Thyroid gland (tissue), 4 donors: Measurements from ENCODE around the gene ACACA. TPM values are rescaled to one million over a fixed set of nuclear protein-coding genes. Genes with fewer than 3 reads are reported as not detected.

ENCODE experiments used
- DNase-seq, 2 donors: peaks; one replicate each; pipeline ENCODE4 v3.0.0-alpha.2; 2019
- H3K27ac ChIP-seq, 3 donors: fragments of 200-600 bp; sonication (generic); 1 replicate in 2 of 3; 2 replicates in 1 of 3; pipeline ENCODE4 v1.5.1; 2016 to 2019; ENCODE audit warnings: mild to moderate bottlenecking in 1 of 3, moderate library complexity in 1 of 3
- H3K27me3 ChIP-seq: fragments of 200-600 bp; sonication (generic); one replicate; pipeline ENCODE4 v1.5.1; 2019
- H3K36me3 ChIP-seq, 2 donors: fragments of 200-600 bp; sonication (generic); one replicate each; pipeline ENCODE4 v1.5.1; 2016 to 2019
- H3K4me1 ChIP-seq, 2 donors: fragments of 200-600 bp; sonication (generic); one replicate each; pipeline ENCODE4 v1.5.1; 2017 to 2019
- H3K4me3 ChIP-seq, 3 donors: fragments of 200-600 bp; sonication (generic); replicated peaks in 1 of 3; 1 replicate in 2 of 3; 2 replicates in 1 of 3; pipeline ENCODE4 v1.5.1; 2016; ENCODE audit warnings: mild to moderate bottlenecking in 1 of 3
- H3K9me3 ChIP-seq: fragments of 200-600 bp; sonication (generic); one replicate; pipeline ENCODE4 v1.5.1; 2017
- CTCF ChIP-seq, 6 experiments: fragments of 200-600 bp in 3 of 6; fragments of 450-650 bp in 3 of 6; sonication (generic) in 3 of 6; IDR thresholded peaks; one replicate each; pipeline ENCODE4 v1.5.1; 2016 to 2019; ENCODE audit warnings: antibody characterized with exemption in 6 of 6, mild to moderate bottlenecking in 2 of 6, inconsistent platforms in 1 of 6, moderate library complexity in 1 of 6
- POLR2A ChIP-seq, 2 donors: fragments of 450-650 bp; IDR thresholded peaks; one replicate each; pipeline ENCODE4 v1.6.1; 2017; ENCODE audit warnings: antibody characterized with exemption in 2 of 2, mild to moderate bottlenecking in 2 of 2, moderate library complexity in 1 of 2
- WGBS, 2 donors: methylation state at CpG; one replicate each; pipeline ENCODE4 v1.1.5; 2017; 5-methylcytosine and 5-hydroxymethylcytosine counted together
- intact Hi-C: fragments of 100-400 bp; cut with DNase I; formaldehyde crosslinking; loops from one replicate; pipeline ENCODE4 v1.15.1; 2023
- total RNA-seq, 4 donors: library from RNA; depleted of rRNA; stranded (reverse); fragments of >200 nt; gene quantifications; one replicate each; pipeline ENCODE4 v1.2.3, GENCODE V29; 2016

Gene ACACA
- total RNA-seq, 4 donors from 2014 or later = 27.2 to 55.7 (median 38.4) TPM

GRCh38 chr17:37110746-37111145, 295.9 kb downstream of the ACACA start:
- 92 to 99% methylated on average over 4 of the region's 4 CpGs for WGBS, 2 donors

GRCh38 chr17:37109731-37110710, 296.6 kb downstream of the ACACA start:
- Histone ChIP-seq H3K4me3 (no peak overlapping the region), H3K9me3 (no peaks in the 10 kb centered on the region), H3K4me1 (peaks cover 5 to 14% of the 10 kb centered on the region in 2 donors), H3K36me3 (peaks cover 0 to 10% of the 10 kb centered on the region in 2 donors), H3K27me3 (no peaks in the 10 kb centered on the region), H3K27ac (no peak overlapping the region)
- TF ChIP-seq CTCF (IDR thresholded peaks at IDR 0.05) = no peak
- no peak for TF ChIP-seq POLR2A (IDR thresholded peaks at IDR 0.05)
- intact Hi-C loops = no loop called here
- 92% methylated on average over 9 of the region's 9 CpGs for WGBS, 2 donors
- DNase-seq = no peak

More at GRCh38 chr17:37110746-37111145, 295.9 kb downstream of the ACACA start:
- Histone ChIP-seq H3K4me3 (no peak overlapping the region), H3K27me3 (no peaks in the 10 kb centered on the region), H3K27ac (no peak overlapping the region), H3K9me3 (no peaks in the 10 kb centered on the region), H3K36me3 (peaks cover 0 to 10% of the 10 kb centered on the region in 2 donors), H3K4me1 (peaks cover 5 to 14% of the 10 kb centered on the region in 2 donors)
- DNase-seq = no peak
- TF ChIP-seq POLR2A (IDR thresholded peaks at IDR 0.05) = no peak
- no peak for TF ChIP-seq CTCF (IDR thresholded peaks at IDR 0.05)
- intact Hi-C loops = no loop called here

- Histone ChIP-seq H3K4me1 (peaks cover 5 to 14% of the 10 kb centered on the region in 2 donors), H3K9me3 (no peaks in the 10 kb centered on the region), H3K27ac (no peak overlapping the region), H3K36me3 (peaks cover 0 to 10% of the 10 kb centered on the region in 2 donors), H3K27me3 (no peaks in the 10 kb centered on the region), H3K4me3 (no peak overlapping the region)
- intact Hi-C loops = no loop called here
- TF ChIP-seq CTCF (IDR thresholded peaks at IDR 0.05) = no peak
- no peak for TF ChIP-seq POLR2A (IDR thresholded peaks at IDR 0.05)
- 96 to 97% methylated on average over 5 of the region's 5 CpGs for WGBS, 2 donors
- no peak for DNase-seq
These were observed 297.5 kb downstream of the ACACA start for GRCh38 chr17:37109106-37109505.

- H3K4me1 ChIP-seq = peaks cover 5 to 14% of the 10 kb centered on the region in 2 donors
- H3K4me3 ChIP-seq = no peak overlapping the region
- peak; percentile 92 to 93 for DNase-seq
- H3K27me3 ChIP-seq = no peaks in the 10 kb centered on the region
- no peaks in the 10 kb centered on the region for H3K9me3 ChIP-seq
- H3K36me3 ChIP-seq = peaks cover 0 to 6% of the 10 kb centered on the region in 2 donors
- TF ChIP-seq CTCF (IDR thresholded peaks at IDR 0.05) (no peak), POLR2A (IDR thresholded peaks at IDR 0.05) (no peak)
- intact Hi-C loops = no loop called here
- WGBS, 2 donors = 36 to 70% methylated on average over 2 to 7 of the region's 7 CpGs
- H3K27ac ChIP-seq = peak overlapping the region; percentile 62 to 72 (median 64)
These were observed 299.1 kb downstream of the ACACA start for GRCh38 chr17:37107406-37108083.
